GM21619 (cell line): ENCODE measurements around the gene PAQR7.
A peak's percentile ranks its signal among the peaks of the same experiment; 100 is the strongest.

Source experiments
- ATAC-seq: cut with Tn5 transposase; IDR thresholded peaks from one replicate; pipeline ENCODE4 v1.9.1; 2021; ENCODE audit not compliant: unreplicated experiment

The PAQR7 gene

GRCh38 chr1:25875154-25875855 is at the start of gene PAQR7:
TSS of gene PAQR7 (minus strand) at chr1:25875708. CDS start at chr1:25863839, 11,869 bp downstream.
- no peak for ATAC-seq

GRCh38 chr1:25924454-25924853 is 48.9 kb upstream of the PAQR7 start:
- no peak for ATAC-seq

GRCh38 chr1:25922971-25923552 is 47.6 kb upstream of the PAQR7 start:
- ATAC-seq, result no peak

- no peak for ATAC-seq
Observed at GRCh38 chr1:25922056-25922970, 46.8 kb upstream of the PAQR7 start.

- no peak for ATAC-seq
Observed at GRCh38 chr1:25918615-25919014, 43.1 kb upstream of the PAQR7 start.

DNA sequence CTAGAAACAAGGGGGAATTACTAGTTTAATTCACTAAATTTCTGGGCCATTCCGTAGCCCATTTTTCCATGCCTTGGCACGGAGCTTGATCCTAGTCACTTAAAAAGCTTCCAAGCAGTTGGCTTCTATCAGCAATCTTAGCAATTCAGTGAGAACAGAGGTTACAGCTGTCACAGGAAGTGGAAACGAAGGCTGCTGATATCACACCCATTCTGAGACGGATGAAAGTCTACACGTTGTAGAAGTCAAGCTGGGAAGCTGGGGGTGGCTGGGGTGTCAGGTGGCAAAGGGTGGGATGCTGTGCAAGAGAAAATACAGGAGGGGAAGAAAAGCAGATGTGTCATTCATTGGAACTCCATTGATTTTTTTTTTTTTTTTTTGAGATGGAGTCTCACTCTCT is 42.5 kb upstream of the PAQR7 start:
- ATAC-seq, result no peak

DNA sequence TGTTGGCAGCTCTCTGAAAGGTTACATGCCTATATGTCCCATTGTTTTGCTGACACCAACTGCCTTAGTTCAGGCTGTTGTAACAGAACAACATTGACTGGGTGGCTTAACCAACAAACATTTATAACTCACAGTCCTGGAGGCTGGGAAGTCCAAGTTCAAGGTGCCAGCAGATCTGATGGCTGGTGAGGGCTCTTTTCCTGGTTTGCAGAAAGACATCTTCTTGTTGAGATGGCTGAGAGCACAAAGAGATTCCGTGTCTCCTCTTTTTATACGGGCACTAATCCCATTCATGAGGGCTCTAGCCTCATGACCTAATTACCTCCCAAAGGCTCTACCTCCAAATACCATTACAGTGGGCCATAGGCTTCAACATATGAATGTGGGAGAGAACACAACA is 41.0 kb upstream of the PAQR7 start:
- no peak for ATAC-seq

- ATAC-seq, result no peak
Observed at GRCh38 chr1:25914074-25914995, 38.8 kb upstream of the PAQR7 start.

- ATAC-seq, result no peak
Observed at GRCh38 chr1:25913206-25913605, 37.7 kb upstream of the PAQR7 start.

GRCh38 chr1:25912076-25912831 is 36.7 kb upstream of the PAQR7 start:
- ATAC-seq, result no peak

DNA sequence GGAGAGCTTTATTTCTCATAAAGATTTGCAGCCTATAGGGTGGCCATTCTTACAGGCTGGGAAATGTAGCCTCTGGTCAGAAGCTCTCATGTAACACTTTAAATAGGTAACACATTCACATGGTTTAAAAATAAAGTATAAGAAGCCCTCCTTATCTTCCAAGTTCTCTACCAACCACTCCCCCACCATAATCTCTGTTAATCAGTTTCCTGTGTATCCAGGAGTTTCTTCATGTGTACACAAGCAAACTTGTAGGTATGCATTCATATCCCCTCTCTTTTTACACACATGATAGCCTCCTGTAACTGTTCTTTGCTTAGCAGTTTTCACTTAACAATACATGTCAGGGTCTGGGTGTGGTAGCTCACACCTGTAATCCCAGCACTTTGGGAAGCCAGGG is 35.7 kb upstream of the PAQR7 start:
- ATAC-seq, result no peak

- no peak for ATAC-seq
Observed at GRCh38 chr1:25909040-25909439, 33.5 kb upstream of the PAQR7 start.

GRCh38 chr1:25908161-25908560 is 32.7 kb upstream of the PAQR7 start:
- no peak for ATAC-seq

GRCh38 chr1:25907601-25908000 is 32.1 kb upstream of the PAQR7 start:
- no peak for ATAC-seq

DNA sequence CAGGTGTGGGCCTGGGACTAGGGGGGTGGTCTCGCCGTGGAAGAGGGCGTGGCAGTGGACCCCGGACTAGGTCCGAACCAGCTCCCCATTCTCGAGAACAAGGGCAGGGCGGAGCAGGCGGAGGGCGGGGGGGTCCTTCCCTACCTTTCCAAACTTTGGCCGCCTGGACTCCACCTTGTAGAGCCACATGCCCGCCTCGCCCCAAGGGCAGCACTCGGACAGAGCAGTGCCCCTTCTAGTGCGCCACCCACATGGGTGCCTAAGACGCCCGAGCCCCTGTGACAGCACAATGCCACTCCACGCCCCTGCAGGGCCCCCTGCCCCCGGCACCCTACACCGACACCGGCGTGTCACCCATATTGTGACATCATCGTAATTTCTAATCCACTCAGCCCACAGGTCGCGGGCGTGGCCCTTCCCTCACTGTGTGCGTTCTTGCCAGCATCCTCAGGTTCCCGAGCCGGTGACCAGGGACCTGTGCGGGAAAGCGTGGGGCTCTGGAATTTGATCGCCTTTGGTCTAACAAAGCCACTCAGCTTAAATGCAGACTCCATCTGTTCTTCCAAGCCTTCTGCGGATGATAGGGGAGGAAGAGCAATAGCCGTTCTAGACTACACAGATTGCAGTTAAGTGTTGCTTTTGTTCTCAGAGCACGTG is 31.3 kb upstream of the PAQR7 start:
- ATAC-seq, result no peak

DNA sequence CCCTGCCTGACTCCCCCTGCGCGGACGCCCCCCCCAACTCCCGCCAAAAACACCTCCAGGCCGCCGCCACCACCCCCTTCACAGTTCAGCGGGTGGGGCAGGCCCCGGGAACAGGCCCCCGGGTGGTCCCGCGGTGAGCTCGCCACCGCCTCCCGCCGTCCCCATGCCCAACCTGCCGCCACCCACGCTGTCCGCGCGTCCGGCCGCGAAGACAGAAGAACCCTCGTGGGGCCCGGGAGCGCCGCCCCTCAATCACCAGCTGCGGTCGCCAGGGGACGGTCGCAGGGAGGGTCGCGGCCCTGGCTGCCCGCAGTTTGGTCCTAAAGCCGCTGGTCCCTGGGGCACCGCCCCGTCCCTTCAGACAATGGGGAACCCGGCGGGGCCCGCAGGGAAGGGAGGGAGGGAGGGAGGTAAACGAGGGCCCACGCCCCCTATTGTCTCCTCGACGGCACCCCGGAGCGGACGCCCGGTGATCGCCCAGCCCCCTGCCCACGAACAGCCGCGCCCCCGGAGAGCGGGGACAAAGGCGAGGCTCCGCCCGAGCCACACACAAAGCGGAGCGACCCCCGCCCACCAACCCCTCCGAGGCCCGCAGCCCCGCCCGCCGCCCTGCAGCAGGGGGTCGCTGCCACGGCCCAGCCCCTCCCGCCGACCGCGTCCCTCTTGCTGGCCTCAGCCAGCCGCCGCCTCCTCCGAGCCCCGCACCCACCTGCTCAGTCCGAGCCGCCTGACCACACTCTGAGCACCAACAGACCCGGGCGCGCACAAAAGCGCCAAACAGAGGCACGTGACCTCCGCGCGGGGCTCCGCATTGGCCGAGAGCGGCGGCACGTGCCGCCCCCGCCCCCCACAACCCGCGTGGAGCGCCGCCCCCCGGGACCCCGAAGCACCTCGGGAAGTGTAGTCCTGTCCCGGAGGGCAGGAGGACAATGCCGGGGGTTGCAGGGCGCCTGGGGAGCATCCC is 30.5 kb upstream of the PAQR7 start, which contains the start of gene STMN1:
TSS of gene STMN1 (minus strand) at position 740 of the 964 bp plus-strand sequence. CDS start 1,743 bp downstream, outside the sequence.
- peak; percentile 71 for ATAC-seq

- ATAC-seq, result peak; percentile 68
Observed at GRCh38 chr1:25904943-25905679, 29.6 kb upstream of the PAQR7 start.

- ATAC-seq, result no peak
Observed at GRCh38 chr1:25903986-25904385, 28.5 kb upstream of the PAQR7 start.
